Measurements from ENCODE around the gene TTC7B. TPM values are rescaled to one million over a fixed set of nuclear protein-coding genes. Genes with fewer than 3 reads are reported as not detected.
A peak's percentile ranks its signal among the peaks of the same experiment; 100 is the strongest.

The TTC7B gene
- total and polyA plus RNA-seq, 2 of the 13 experiments (the other 11 are each of a cell fraction or from before 2014, with no cell fraction given), result 1.3 to 3.2 TPM

DNA sequence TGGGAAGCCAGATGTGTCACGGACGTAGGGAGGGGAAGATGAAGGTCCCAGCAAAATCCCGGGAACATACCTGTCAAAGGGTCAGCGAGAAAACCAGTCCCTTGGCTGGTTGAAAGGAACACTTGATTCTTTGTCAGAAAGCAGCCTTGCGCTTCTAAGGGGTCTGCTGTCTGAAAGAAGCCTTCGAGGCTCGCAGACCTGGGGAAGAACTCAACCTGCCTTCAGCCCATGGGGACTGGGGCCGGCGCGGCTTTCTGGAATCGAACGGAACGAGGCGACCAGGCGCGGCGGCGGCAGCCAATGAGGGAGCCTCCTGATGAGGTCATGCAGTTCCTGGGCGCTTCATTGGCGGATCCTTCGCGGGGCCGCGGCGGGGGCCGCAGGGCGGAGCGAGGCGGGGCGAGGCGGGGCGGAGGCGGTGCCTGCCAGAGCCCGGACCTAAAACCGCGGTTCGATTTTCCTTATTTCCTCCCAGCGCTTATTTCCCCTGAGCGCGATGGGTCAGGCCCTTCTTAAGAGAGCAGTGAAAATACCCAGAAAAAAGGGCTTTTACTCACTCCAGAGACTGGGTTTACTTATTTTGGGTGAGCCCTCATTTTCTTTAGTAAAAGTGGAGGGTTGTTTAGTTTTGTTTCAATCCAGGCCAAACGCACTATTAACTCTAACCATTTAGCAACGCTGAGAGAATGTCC lies 11.8 kb upstream of the TTC7B start (continued):
- TF ChIP-seq, protein P1, sequence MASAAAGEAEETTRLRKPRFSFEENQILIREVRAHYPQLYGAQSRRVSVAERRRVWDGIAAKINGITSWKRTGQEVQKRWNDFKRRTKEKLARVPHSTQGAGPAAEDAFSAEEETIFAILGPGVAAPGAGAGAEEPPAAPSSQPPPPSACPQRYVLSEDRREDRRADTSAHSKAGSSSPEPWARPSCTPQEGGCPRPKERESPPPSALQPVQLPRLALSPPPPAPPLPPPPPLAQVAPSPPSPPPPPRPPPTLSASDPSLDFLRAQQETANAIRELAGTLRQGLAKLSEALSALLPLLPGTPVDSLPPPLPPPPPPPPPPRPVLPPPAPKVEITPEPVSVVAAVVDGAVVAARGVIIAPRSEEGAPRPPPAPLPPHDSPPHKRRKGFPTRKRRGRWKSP (CRISPR knock-in tag; IDR thresholded peaks at IDR 0.05), result peak; percentile 69; the same call in 1 of the 2 replicates
- TF ChIP-seq SAP130 (CRISPR knock-in tag; IDR thresholded peaks at IDR 0.05; ENCODE audit: low read depth) (0 out of 2 replicates have a peak, but pooled peaks have one; percentile 24), SP1 (IDR thresholded peaks at IDR 0.05) (no peak), SP1 (CRISPR knock-in tag; IDR thresholded peaks at IDR 0.05) (peak; percentile 47), ZFP41 (CRISPR knock-in tag; IDR thresholded peaks at IDR 0.05; ENCODE audit: borderline replicate concordance) (no peak), DNMT1 (CRISPR knock-in tag; IDR thresholded peaks at IDR 0.05) (no peak), SYNCRIP (IDR thresholded peaks at IDR 0.05; ENCODE audit: insufficient read depth, low read depth, low read length) (no peak), NFYC (CRISPR knock-in tag; IDR thresholded peaks at IDR 0.05) (peak; percentile 89), ZNF572 (CRISPR knock-in tag; IDR thresholded peaks at IDR 0.05) (no peak), WIZ (CRISPR knock-in tag; IDR thresholded peaks at IDR 0.05) (no peak), PCBP2 (optimal IDR thresholded peaks at IDR 0.05; ENCODE audit: low read depth, low read length, poor library complexity, severe bottlenecking) (no peak), SMYD3 (CRISPR knock-in tag; IDR thresholded peaks at IDR 0.05) (0 out of 2 replicates have a peak, but pooled peaks have one; percentile 53), EED (CRISPR knock-in tag; IDR thresholded peaks at IDR 0.05) (no peak), U2AF2 (IDR thresholded peaks at IDR 0.05; ENCODE audit: low read depth, low read length) (no peak), RNF2 (conservative IDR thresholded peaks at IDR 0.05; ENCODE audit: low read depth) (peak; percentile 61; the same call in 1 of the 2 replicates), HMG20B (CRISPR knock-in tag; conservative IDR thresholded peaks at IDR 0.05) (0 out of 2 replicates have a peak, but pooled peaks have one; percentile 24), IRX3 (CRISPR knock-in tag; IDR thresholded peaks at IDR 0.05; ENCODE audit: borderline replicate concordance, low read depth) (peak; percentile 54; the same call in 1 of the 2 replicates), ZNF607 (CRISPR knock-in tag; IDR thresholded peaks at IDR 0.05; ENCODE audit: borderline replicate concordance) (0 out of 2 replicates have a peak, but pooled peaks have one; percentile 65), ATF7-NPFF (CRISPR knock-in tag; IDR thresholded peaks at IDR 0.05; ENCODE audit: low read depth) (peak; percentile 86), ZNF557 (CRISPR knock-in tag; IDR thresholded peaks at IDR 0.05) (no peak)
- TF ChIP-seq, protein P2, sequence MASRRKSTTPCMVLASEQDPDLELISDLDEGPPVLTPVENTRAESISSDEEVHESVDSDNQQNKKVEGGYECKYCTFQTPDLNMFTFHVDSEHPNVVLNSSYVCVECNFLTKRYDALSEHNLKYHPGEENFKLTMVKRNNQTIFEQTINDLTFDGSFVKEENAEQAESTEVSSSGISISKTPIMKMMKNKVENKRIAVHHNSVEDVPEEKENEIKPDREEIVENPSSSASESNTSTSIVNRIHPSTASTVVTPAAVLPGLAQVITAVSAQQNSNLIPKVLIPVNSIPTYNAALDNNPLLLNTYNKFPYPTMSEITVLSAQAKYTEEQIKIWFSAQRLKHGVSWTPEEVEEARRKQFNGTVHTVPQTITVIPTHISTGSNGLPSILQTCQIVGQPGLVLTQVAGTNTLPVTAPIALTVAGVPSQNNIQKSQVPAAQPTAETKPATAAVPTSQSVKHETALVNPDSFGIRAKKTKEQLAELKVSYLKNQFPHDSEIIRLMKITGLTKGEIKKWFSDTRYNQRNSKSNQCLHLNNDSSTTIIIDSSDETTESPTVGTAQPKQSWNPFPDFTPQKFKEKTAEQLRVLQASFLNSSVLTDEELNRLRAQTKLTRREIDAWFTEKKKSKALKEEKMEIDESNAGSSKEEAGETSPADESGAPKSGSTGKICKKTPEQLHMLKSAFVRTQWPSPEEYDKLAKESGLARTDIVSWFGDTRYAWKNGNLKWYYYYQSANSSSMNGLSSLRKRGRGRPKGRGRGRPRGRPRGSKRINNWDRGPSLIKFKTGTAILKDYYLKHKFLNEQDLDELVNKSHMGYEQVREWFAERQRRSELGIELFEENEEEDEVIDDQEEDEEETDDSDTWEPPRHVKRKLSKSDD (CRISPR knock-in tag; IDR thresholded peaks at IDR 0.05; ENCODE audit: low read depth), result no peak
- TF ChIP-seq, protein P3, sequence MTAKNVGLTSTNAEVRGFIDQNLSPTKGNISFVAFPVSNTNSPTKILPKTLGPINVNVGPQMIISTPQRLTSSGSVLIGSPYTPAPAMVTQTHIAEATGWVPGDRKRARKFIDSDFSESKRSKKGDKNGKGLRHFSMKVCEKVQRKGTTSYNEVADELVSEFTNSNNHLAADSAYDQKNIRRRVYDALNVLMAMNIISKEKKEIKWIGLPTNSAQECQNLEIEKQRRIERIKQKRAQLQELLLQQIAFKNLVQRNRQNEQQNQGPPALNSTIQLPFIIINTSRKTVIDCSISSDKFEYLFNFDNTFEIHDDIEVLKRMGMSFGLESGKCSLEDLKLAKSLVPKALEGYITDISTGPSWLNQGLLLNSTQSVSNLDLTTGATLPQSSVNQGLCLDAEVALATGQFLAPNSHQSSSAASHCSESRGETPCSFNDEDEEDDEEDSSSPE (CRISPR knock-in tag; IDR thresholded peaks at IDR 0.05), result peak; percentile 94
- TF ChIP-seq, protein P4, sequence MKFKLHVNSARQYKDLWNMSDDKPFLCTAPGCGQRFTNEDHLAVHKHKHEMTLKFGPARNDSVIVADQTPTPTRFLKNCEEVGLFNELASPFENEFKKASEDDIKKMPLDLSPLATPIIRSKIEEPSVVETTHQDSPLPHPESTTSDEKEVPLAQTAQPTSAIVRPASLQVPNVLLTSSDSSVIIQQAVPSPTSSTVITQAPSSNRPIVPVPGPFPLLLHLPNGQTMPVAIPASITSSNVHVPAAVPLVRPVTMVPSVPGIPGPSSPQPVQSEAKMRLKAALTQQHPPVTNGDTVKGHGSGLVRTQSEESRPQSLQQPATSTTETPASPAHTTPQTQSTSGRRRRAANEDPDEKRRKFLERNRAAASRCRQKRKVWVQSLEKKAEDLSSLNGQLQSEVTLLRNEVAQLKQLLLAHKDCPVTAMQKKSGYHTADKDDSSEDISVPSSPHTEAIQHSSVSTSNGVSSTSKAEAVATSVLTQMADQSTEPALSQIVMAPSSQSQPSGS (CRISPR knock-in tag; IDR thresholded peaks at IDR 0.05), result peak; percentile 100
- TF ChIP-seq, protein P5, sequence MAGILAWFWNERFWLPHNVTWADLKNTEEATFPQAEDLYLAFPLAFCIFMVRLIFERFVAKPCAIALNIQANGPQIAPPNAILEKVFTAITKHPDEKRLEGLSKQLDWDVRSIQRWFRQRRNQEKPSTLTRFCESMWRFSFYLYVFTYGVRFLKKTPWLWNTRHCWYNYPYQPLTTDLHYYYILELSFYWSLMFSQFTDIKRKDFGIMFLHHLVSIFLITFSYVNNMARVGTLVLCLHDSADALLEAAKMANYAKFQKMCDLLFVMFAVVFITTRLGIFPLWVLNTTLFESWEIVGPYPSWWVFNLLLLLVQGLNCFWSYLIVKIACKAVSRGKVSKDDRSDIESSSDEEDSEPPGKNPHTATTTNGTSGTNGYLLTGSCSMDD (CRISPR knock-in tag; IDR thresholded peaks at IDR 0.05), result no peak
